GM19193 (cell line): ENCODE data around the gene ZNF222.
A peak's percentile ranks its signal among the peaks of the same experiment; 100 is the strongest.

Source experiments
- POLR2A ChIP-seq: IDR thresholded peaks from 4 replicates; pipeline ENCODE4 v1.6.1; 2011; ENCODE audit not compliant: insufficient read depth, insufficient read length; ENCODE audit errors: extremely low read depth

The ZNF222 gene

DNA sequence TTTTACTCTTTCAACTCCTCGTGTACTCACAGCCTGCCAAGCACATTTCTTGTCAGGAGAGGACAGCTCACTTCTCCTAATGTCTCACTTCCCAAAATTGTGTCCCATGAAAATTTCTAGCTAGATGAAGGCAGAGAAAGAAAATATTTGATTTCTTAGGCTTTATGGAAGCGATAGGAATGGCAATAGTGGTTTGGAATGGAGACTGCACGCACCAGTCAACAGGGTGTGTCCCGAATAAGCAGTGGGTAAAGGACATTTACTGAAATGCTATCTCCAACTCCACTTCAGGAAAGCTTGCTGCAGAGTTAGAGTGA is 321 bp upstream of the ZNF222 start:
- TF ChIP-seq POLR2A, result no peak

DNA sequence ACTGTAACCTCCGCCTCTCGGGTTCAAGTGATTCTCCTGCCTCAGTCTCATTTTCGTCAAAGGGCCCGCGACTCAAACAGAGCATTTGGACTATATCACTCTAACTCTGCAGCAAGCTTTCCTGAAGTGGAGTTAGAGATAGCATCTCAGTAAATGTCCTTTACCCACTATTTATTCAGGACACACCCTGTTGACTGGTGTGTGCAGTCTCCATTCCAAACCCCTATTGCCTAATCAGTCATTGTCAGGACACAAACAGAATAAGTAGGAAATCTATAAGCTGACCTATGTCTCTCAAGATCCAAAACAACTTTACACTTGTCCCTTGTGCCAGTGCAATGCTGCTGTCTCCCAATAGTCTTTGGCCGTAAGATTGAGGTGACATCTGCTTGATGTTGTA is 1.4 kb downstream of the ZNF222 start:
- TF ChIP-seq POLR2A, result no peak

DNA sequence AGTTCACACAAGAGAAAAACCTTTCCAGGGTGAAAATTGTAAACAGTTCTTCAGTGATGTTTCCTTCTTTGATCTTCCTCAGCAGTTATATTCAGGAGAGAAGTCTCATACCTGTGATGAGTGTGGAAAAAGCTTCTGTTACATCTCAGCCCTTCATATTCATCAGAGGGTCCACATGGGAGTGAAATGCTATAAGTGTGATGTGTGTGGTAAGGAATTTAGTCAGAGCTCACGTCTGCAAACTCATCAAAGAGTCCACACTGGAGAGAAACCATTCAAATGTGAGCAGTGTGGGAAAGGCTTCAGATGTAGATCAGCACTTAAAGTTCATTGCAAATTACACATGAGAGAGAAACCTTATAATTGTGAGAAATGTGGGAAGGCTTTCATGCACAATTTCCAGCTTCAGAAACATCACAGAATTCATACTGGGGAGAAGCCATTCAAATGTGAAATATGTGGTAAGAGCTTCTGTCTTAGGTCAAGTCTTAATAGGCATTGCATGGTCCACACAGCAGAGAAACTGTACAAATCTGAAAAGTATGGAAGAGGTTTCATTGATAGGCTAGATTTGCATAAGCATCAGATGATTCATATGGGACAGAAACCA is 6.9 kb downstream of the ZNF222 start:
- TF ChIP-seq POLR2A, result no peak

DNA sequence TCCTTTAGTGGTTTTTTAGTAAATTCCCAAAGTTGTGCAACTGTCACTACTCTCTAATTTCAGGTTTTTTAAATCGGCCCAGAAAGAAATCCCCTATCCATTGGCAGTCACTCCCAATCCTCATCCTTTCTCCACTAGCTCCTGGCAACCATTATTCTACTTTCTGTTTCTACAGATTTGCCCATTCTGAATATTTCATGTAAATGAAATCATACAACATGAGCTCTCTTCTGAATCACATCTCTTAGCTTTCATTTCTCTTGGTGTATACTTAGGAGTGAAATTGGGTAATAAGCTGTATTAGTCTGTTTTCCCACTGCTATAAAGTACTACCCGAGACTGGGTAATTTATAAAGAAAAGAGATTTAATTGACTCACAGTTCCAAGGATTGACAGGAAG is 17.0 kb downstream of the ZNF222 start:
- TF ChIP-seq POLR2A, result no peak

DNA sequence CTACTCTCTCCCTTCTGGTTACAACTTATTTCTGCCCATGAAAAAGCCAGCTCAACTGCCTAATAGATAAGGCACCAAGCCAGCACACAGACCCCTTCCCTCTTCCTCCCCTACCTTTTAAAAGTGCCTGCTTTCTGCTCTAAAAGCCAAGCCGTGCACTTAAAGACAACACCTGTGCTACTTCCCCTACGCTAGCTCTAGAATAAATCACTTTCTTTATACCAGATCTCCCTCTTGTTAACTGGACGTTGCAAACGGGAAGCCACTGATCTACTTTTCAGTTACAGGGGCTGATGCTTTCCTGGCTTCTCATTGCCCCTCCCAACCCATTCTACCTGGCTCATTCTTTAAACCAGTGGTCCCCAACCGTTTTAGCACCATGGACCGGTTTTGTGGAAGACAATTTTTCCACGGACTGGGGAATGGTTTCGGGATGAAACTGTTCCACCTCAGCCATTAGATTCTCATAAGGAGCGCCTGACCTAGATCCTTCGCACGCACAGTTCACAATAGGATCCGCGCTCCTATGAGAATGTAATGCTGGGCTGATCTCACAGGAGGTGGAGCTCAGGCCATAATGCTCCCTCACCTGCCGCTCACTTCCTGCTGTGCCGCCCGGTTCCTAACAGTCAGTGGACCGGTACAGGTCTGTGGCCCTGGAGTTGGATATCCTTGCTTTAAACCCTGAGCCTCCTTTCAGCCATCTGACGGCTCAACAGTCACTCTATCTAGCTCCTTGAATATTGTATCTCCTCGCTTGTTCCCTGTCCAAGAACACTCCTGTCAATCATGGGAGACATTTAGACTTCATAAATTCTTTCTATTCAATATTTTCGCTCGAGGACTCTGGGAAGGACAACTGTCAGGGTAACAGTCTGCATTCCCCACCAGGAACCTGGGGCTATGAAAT is 25.8 kb downstream of the ZNF222 start:
- no peak for TF ChIP-seq POLR2A

DNA sequence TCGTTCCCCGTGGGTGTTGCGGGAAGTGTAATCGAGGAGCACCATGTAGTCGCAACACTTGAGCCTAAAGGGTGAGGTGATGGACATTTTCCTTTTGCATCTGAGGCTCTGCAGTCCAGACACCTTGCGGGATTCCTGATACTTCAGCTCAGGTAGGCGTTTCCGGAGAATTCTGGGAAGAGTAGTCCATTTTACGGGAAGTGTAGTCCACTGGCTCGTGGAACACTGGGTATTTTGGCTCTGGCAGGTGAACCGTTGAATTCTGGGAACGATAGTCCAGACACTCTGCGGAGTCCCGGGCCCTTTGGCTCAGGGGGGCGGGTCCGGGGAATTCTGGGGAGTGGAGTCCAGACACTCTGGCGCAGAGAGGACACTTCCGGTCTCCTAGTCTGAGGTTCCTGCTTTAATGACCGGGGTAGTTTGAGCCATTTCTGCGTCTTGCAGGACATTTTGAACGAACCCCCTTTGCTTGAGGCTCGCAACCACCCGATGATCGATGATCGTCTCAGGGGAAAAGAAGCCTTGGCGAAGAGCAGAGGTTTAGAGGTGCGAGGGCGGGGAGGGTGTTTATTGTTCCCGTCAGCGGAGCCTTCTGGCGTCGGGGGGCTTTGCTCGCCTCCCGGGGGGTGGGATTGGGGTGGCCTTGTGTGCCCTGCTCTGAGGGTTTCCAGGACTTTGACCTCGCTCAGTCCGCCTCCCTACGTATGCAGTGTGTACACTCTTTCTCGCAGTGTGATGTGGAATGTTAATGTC is 26.6 kb downstream of the ZNF222 start, which contains the start of gene ZNF223:
Gene ZNF223, plus strand, starts transcription at position 387 of the 753 bp plus-strand sequence. CDS start 3,141 bp downstream, outside the sequence.
- TF ChIP-seq POLR2A, result peak; percentile 45

DNA sequence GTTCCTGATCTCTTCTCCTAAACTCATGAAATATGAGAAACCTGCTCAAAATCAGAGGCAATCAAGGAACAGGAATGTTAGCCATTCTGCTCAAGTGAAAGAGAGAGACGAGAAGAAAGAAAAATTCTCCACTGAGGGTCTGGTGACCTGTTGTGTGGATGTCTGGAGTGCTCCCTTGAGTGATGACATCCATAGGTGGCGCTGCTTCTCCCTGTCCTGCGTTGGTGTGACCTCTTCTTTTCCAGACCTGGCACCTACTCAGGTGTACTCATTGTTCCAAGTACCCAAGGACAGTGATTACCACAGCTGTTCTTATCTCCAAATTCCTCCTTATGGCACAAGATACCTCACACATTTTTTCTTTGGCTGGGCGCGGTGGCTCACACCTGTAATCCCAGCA is 30.7 kb downstream of the ZNF222 start:
- TF ChIP-seq POLR2A, result no peak

DNA sequence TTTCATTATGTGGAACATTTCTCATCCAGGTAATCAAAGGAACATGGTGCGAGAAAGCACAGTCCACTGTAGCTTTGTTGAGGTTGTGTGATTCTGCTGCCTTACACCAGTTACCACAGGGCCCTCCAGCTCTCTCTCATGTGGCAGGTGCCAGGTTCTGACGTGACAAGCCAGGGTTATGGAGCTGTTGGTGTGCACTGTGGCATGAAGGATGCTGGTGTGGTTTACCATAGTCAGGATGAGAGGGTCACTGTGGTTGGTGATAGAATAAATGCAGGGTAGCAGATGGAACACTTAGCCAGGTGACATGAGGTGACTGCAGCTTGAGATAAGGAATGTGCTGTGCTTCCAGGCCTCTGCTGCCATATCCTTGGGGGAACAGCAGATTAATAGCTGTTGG is 34.0 kb downstream of the ZNF222 start:
- TF ChIP-seq POLR2A, result no peak

DNA sequence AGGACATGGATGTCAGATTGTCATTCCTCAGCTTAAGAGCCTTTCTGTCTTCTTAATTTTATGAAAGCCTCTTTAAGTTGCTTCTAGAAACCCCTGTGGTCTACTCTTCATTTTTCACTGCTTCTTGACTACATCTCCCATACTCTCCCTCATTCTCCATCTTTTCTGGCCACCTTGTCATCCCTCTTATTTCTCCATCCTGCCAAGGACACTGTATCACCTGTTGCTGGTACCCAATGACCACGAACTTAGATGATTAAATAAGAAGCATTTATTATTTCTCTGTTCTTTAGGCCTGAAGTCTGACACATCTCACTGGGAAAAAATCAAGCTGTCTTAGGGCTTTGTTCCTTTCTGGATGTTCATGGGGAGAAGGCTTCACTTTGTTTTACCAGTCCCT is 35.9 kb downstream of the ZNF222 start:
- no peak for TF ChIP-seq POLR2A

DNA sequence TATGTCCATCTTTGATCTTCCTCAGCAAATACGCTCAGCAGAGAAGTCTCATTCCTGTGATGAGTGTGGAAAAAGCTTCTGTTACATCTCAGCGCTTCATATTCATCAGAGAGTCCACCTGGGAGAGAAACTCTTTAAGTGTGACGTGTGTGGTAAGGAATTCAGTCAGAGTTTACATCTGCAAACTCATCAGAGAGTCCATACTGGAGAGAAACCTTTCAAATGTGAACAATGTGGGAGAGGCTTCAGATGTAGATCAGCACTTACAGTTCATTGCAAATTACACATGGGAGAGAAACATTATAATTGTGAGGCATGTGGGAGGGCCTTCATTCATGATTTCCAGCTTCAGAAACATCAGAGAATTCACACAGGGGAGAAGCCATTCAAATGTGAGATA is 41.1 kb downstream of the ZNF222 start:
- no peak for TF ChIP-seq POLR2A

DNA sequence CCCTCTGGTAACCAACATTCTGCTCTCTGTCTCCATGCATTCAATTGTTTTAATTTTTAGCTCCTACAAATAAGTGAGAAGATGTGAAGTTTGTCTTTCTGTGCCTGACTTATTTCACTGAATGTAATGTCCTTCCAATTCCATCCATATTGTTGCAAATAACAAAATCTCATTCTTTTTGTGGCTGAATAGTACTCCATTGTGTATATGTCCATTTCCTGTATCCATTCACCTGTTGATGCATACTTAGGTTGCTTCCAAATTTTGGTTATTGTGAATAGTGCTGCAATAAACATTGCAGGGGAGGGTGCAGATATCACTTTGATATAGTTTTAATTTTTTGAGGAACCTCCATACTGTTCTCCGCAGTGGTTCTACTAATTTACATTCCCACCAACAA is 44.2 kb downstream of the ZNF222 start:
- TF ChIP-seq POLR2A, result no peak

DNA sequence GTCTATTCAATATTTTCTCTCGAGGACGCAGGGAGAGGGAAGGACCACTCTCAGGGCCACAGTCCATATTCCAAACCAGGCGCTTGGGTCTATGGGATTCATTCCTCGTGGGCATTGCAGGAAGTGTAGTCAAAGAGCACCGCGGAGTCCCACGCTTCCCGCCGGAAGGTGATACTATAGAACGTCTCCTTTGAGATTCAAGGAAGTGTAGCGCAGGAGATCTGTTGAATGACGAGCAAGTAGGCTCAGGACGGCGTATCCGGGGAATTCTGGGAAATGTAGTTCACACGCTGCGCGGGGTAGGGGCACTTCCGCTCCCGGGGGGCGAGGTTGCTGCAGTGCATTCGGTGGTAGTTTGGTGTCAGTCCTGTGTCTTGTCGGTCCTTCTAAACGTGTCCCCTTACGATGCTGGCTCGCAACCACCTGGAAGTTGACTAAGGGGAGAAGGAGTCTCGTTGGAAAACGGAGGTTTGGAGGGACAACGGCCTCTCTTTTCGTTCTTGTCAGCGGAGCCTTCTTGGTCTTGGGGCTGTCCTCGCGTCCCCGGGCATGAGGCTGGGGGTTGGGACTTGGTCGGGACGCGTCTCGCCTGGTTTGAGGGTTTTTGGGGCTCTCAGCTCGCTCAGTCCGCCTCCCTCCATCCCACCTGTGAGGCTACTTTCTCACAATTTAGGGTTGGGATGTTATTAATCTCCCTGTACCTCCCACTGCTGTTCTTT is 46.8 kb downstream of the ZNF222 start, which contains the start of gene ZNF284:
Gene ZNF284, plus strand, starts transcription at position 336 of the 719 bp plus-strand sequence. CDS start 4,231 bp downstream, outside the sequence.
- TF ChIP-seq POLR2A, result peak; percentile 59

DNA sequence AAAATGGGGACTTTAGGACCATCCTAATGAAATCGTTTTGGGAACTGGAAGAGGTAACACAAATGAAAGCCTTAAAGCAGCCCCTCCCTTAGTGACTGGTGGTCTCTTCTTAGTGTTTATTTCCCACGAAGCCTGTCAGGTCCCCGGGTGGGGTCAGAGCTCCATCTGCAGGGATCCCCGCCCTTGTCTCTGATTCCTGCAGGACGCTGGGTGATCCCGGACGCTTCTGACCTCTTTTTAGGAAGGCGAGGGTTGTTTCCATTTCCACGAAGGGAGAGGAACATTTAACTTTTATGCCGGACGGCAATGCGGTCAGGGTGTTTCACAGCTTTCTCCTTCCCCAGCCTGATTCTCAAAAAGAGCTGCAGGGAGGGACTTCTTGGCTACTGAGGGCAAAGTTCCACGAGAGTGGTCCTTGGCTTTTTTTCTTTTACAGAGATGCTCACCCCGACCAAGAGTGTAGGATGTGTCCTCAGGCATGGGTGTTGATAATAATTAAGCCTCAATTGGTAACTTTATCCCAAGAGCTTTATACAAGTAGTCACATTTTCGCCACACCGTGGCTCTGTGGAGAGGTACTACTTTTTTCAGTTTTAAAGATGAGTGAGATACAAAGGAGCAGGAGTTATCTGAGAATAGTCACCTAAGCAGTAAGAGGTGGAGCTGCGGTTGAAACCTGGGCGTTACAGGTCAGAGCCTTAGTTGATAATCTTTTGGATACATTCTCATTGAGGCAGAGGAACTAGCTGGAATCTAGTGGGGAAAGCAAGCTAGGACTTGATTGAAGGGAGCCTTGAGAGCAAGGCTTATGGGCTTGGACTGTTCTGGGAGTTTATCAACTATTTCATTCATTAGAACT is 47.6 kb downstream of the ZNF222 start:
- TF ChIP-seq POLR2A, result no peak

DNA sequence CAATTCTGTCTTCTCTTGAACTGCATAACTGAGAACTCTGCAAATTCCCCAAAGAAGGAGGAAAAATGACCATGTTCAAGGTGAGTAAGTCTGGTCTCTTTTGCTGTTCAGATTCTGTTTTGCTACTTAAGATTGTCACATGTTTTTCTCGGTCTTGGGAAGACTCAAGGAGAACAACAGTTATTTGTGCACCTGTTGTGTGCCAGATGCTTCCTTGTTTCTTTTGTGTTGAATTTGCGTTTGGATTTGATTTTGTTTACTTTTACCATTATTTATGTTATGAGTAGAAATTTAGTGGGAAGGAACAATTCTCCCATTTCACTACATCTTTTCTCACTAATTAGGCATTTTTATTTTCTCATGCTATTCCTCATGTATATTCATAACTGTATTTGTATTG is 51.1 kb downstream of the ZNF222 start:
- no peak for TF ChIP-seq POLR2A
